Smooth muscle cell (in vitro differentiated cells): ENCODE data around the gene RAB21. TPM values are rescaled to one million over a fixed set of nuclear protein-coding genes. Genes with fewer than 3 reads are reported as not detected.

Source experiments
- DNase-seq: peaks from one replicate; lab custom pipeline; 2025; ENCODE audit not compliant: unreplicated experiment; lab: John Stamatoyannopoulos, UW
- H2AFZ ChIP-seq: fragments of 200-600 bp; sonication (generic); 2 replicates; pipeline ENCODE4 v1.6.0; 2016; ENCODE audit warnings: antibody characterized with exemption, low read depth, mild to moderate bottlenecking
- H3F3A ChIP-seq: fragments of 200-600 bp; sonication (generic); 2 replicates; pipeline ENCODE4 v1.6.0; 2017; ENCODE audit warnings: antibody characterized with exemption, low read depth
- H3K27ac ChIP-seq: fragments of 200-600 bp; sonication (generic); 2 replicates; pipeline ENCODE4 v1.5.1; 2016; ENCODE audit warnings: low read depth, mild to moderate bottlenecking
- H3K27me3 ChIP-seq: fragments of 200-600 bp; sonication (generic); 2 replicates; pipeline ENCODE4 v1.6.1; 2016; ENCODE audit warnings: low read depth, mild to moderate bottlenecking
- H3K36me3 ChIP-seq: fragments of 200-600 bp; sonication (generic); 2 replicates; pipeline ENCODE4 v1.5.1; 2016; ENCODE audit warnings: low read depth
- H3K4me1 ChIP-seq: fragments of 200-600 bp; sonication (generic); 2 replicates; pipeline ENCODE4 v1.5.1; 2016; ENCODE audit warnings: low read depth
- H3K4me2 ChIP-seq: fragments of 200-600 bp; sonication (generic); 2 replicates; pipeline ENCODE4 v1.6.0; 2016; ENCODE audit warnings: mild to moderate bottlenecking
- H3K4me3 ChIP-seq: fragments of 200-600 bp; sonication (generic); 2 replicates; pipeline ENCODE4 v1.5.1; 2016; ENCODE audit warnings: mild to moderate bottlenecking
- H3K79me2 ChIP-seq: fragments of 200-600 bp; sonication (generic); 2 replicates; pipeline ENCODE4 v1.6.0; 2016; ENCODE audit warnings: low read depth, mild to moderate bottlenecking
- H3K9ac ChIP-seq: fragments of 200-600 bp; sonication (generic); 2 replicates; pipeline ENCODE4 v1.6.0; 2016; ENCODE audit warnings: low read depth
- H3K9me3 ChIP-seq: fragments of 200-600 bp; sonication (generic); replicated peaks from 2 replicates; pipeline ENCODE4 v1.5.1; 2016; ENCODE audit warnings: low read depth
- H4K20me1 ChIP-seq: fragments of 200-600 bp; sonication (generic); 2 replicates; pipeline ENCODE4 v1.6.0; 2016; ENCODE audit warnings: low read depth
- CTCF ChIP-seq: fragments of 200-600 bp; sonication (generic); IDR thresholded peaks from 2 replicates; pipeline ENCODE4 v1.5.1; 2017; ENCODE audit warnings: borderline replicate concordance, mild to moderate bottlenecking, antibody characterized with exemption; ENCODE audit not compliant: insufficient read depth, poor library complexity, severe bottlenecking
- WGBS: methylation state at CpG from one replicate; pipeline ENCODE4 v1.1.7; 2016; ENCODE audit warnings: low lambda C conversion rate; 5-methylcytosine and 5-hydroxymethylcytosine counted together
- polyA plus RNA-seq: library from polyadenylated mRNA; unstranded; fragments of >200 nt; fragmentation: Nextera tagmentation; extraction: Ambion mirVana; gene quantifications from 2 replicates; pipeline ENCODE4 v1.2.1, GENCODE V29; 2016
- total RNA-seq: library from RNA; depleted of rRNA; stranded (reverse); fragments of >200 nt; gene quantifications from 2 replicates; pipeline ENCODE4 v1.2.3, GENCODE V29; 2014

Gene RAB21
- total and polyA plus RNA-seq, 2 experiments from 2014 or later, result 7.2 to 49.3 TPM

- no peak for TF ChIP-seq CTCF
- H3K4me2 ChIP-seq, result no peak overlapping the region
- H4K20me1 ChIP-seq, result peaks cover 16% of the 10 kb centered on the region
- H3K36me3 ChIP-seq, result no peaks in the 10 kb centered on the region
- H3K79me2 ChIP-seq, result peaks cover 18% of the 10 kb centered on the region
- no peak overlapping the region for H3K27ac ChIP-seq
- no peak overlapping the region for H3K9ac ChIP-seq
- H2AFZ ChIP-seq, result no peak overlapping the region
- no peaks in the 10 kb centered on the region for H3F3A ChIP-seq
- no peaks in the 10 kb centered on the region for H3K9me3 ChIP-seq
- WGBS, result 96% methylated on average over 5 of the region's 5 CpGs
- no peak overlapping the region for H3K4me3 ChIP-seq
- H3K4me1 ChIP-seq, result no peaks in the 10 kb centered on the region
- no peaks in the 10 kb centered on the region for H3K27me3 ChIP-seq
- DNase-seq, result no peak
Measured at GRCh38 chr12:71837356-71837755, 82.7 kb downstream of the RAB21 start.

- no peak overlapping the region for H3K4me2 ChIP-seq
- no peaks in the 10 kb centered on the region for H3K4me1 ChIP-seq
- TF ChIP-seq CTCF, result no peak
- H3K79me2 ChIP-seq, result peaks cover 27% of the 10 kb centered on the region
- no peak overlapping the region for H3K9ac ChIP-seq
- H2AFZ ChIP-seq, result no peak overlapping the region
- H3K9me3 ChIP-seq, result no peaks in the 10 kb centered on the region
- WGBS, result 94% methylated on average over 6 of the region's 6 CpGs
- H3F3A ChIP-seq, result no peaks in the 10 kb centered on the region
- no peaks in the 10 kb centered on the region for H3K27me3 ChIP-seq
- no peak overlapping the region for H3K27ac ChIP-seq
- H3K4me3 ChIP-seq, result no peak overlapping the region
- peaks cover 24% of the 10 kb centered on the region for H4K20me1 ChIP-seq
- DNase-seq, result no peak
- H3K36me3 ChIP-seq, result no peaks in the 10 kb centered on the region
Measured at GRCh38 chr12:71838231-71838630, 83.6 kb downstream of the RAB21 start.

- H3K4me1 ChIP-seq, result no peaks in the 10 kb centered on the region
- 98% methylated on average over 6 of the region's 6 CpGs for whole genome bisulfite sequencing
- H3K79me2 ChIP-seq, result peaks cover 31% of the 10 kb centered on the region
- no peak overlapping the region for H3K4me2 ChIP-seq
- H4K20me1 ChIP-seq, result peaks cover 29% of the 10 kb centered on the region
- no peaks in the 10 kb centered on the region for H3K27me3 ChIP-seq
- H3K9me3 ChIP-seq, result no peaks in the 10 kb centered on the region
- no peak for TF ChIP-seq CTCF
- no peak overlapping the region for H2AFZ ChIP-seq
- H3K36me3 ChIP-seq, result no peaks in the 10 kb centered on the region
- H3K4me3 ChIP-seq, result no peak overlapping the region
- no peak for DNase-seq
- H3K27ac ChIP-seq, result no peak overlapping the region
- H3K9ac ChIP-seq, result no peak overlapping the region
- no peaks in the 10 kb centered on the region for H3F3A ChIP-seq
Measured at GRCh38 chr12:71838676-71839075, 84.0 kb downstream of the RAB21 start.

GRCh38 chr12:71840231-71840847, 85.7 kb downstream of the RAB21 start:
- Histone ChIP-seq H3F3A (no peaks in the 10 kb centered on the region), H3K4me3 (peak overlapping the region; percentile 72), H4K20me1 (peaks cover 46% of the 10 kb centered on the region), H3K9ac (peak overlapping the region; percentile 98), H3K4me1 (no peaks in the 10 kb centered on the region), H3K79me2 (peaks cover 48% of the 10 kb centered on the region), H3K36me3 (no peaks in the 10 kb centered on the region), H2AFZ (peak overlapping the region; percentile 73), H3K27me3 (no peaks in the 10 kb centered on the region), H3K27ac (peak overlapping the region; percentile 99), H3K4me2 (peak overlapping the region; percentile 91), H3K9me3 (no peaks in the 10 kb centered on the region)
- 3% methylated on average over 20 of the region's 20 CpGs for WGBS
- no peak for DNase-seq
- TF ChIP-seq CTCF, result no peak
